Right kidney (tissue), 1 donor: Measurements from ENCODE around the gene JOSD2.
A peak's percentile ranks its signal among the peaks of the same experiment; 100 is the strongest.
"Not testable (repeated sequence)": the region's sequence is repeated elsewhere in the genome, so short reads cannot be mapped to it uniquely, and the experiment has no call there.

Experiments
- DNase-seq: peaks from one replicate; pipeline ENCODE4 v3.0.0-alpha.2; 2016

The JOSD2 gene

GRCh38 chr19:50548191-50549058 is 37.4 kb upstream of the JOSD2 start:
- no peak for DNase-seq

- DNase-seq: no peak
Observed at GRCh38 chr19:50547385-50548190, 36.6 kb upstream of the JOSD2 start.

- DNase-seq: no peak
Observed at GRCh38 chr19:50546527-50547221, 35.7 kb upstream of the JOSD2 start.

- DNase-seq: no peak
Observed at GRCh38 chr19:50542943-50543342, 32.0 kb upstream of the JOSD2 start.

GRCh38 chr19:50537769-50538230 is 26.8 kb upstream of the JOSD2 start:
- DNase-seq: peak; percentile 55

GRCh38 chr19:50537306-50537685 is 26.3 kb upstream of the JOSD2 start:
- DNase-seq: no peak

GRCh38 chr19:50536662-50537305 is 25.8 kb upstream of the JOSD2 start:
- no peak for DNase-seq

GRCh38 chr19:50535672-50536187 is 24.7 kb upstream of the JOSD2 start:
- peak; percentile 33 for DNase-seq

- no peak for DNase-seq
Observed at GRCh38 chr19:50534478-50534877, 23.5 kb upstream of the JOSD2 start.

GRCh38 chr19:50532952-50533351 is 22.0 kb upstream of the JOSD2 start:
- no peak for DNase-seq

- DNase-seq: no peak
Observed at GRCh38 chr19:50531171-50531612, 20.2 kb upstream of the JOSD2 start.

- not testable (repeated sequence) for DNase-seq
Observed at GRCh38 chr19:50528052-50528451, 17.1 kb upstream of the JOSD2 start.

- DNase-seq: no peak
Observed at GRCh38 chr19:50522881-50523280, 11.9 kb upstream of the JOSD2 start.

GRCh38 chr19:50520822-50521465 is 10.0 kb upstream of the JOSD2 start:
- DNase-seq: no peak

GRCh38 chr19:50519006-50519575 is 8.1 kb upstream of the JOSD2 start:
- no peak for DNase-seq

- DNase-seq: no peak
Observed at GRCh38 chr19:50518091-50519005, 7.4 kb upstream of the JOSD2 start.

- no peak for DNase-seq
Observed at GRCh38 chr19:50517704-50518075, 6.7 kb upstream of the JOSD2 start.

- no peak for DNase-seq
Observed at GRCh38 chr19:50516964-50517703, 6.1 kb upstream of the JOSD2 start.

- no peak for DNase-seq
Observed at GRCh38 chr19:50516456-50516855, 5.5 kb upstream of the JOSD2 start.
